D721Med (cell line): ENCODE results near the gene DHX16.

Experiments
- DNase-seq: peaks from one replicate; pipeline ENCODE4 v3.0.0; 2011; ENCODE audit warnings: low spot score; ENCODE audit not compliant: insufficient read length
- FAIRE-seq: peaks from 2 replicates; lab custom pipeline; 2011; peaks lifted over from hg19 to GRCh38; lab: Jason Lieb, UNC
- TF ChIP-seq, protein P1 (sequence below): IDR thresholded peaks from 2 replicates; pipeline ENCODE4 v1.5.1; 2012; ENCODE audit warnings: mild to moderate bottlenecking, control low read depth; ENCODE audit not compliant: insufficient read depth; ENCODE audit errors: missing control alignments

DHX16 gene

DNA sequence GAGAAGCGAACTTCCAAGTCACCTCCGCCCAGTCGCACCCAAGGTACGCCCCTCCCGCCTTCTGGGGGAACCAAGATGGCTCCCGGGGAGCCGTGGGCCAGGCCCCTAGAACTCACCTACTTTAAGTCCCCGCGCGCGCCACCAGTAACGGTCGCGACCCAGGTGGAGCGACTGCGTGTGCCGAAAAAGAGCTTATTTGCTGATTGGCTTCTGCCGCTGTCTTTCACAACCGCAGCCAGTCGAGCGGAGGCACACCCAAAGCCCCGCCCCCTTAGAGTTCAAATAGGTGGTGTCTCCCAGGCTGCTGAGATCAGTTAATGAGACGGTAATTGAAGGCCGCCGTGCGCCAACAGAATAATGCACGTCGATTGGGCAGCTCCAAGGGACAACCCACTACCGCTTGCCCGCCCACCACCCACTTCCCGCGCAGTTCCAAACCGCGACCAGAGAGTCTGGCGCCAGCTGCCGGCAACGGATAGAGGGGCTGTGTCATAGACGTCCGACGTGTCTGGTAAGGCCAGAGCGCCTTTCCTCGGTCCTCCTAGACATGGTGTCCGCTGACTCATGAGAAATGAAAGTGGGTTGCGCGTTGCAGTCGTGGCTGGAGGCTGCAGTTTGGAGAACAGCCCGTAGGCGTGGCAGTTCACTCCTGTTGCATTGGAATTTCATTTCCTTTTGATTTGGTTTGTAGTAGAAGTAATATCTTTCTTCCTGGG is 44.5 kb upstream of the DHX16 start, which contains the start of gene MDC1:
MDC1 (minus strand) TSS at position 153 of the 716 bp plus-strand sequence. CDS start 2,106 bp downstream, outside the sequence.
- TF ChIP-seq, protein P1, sequence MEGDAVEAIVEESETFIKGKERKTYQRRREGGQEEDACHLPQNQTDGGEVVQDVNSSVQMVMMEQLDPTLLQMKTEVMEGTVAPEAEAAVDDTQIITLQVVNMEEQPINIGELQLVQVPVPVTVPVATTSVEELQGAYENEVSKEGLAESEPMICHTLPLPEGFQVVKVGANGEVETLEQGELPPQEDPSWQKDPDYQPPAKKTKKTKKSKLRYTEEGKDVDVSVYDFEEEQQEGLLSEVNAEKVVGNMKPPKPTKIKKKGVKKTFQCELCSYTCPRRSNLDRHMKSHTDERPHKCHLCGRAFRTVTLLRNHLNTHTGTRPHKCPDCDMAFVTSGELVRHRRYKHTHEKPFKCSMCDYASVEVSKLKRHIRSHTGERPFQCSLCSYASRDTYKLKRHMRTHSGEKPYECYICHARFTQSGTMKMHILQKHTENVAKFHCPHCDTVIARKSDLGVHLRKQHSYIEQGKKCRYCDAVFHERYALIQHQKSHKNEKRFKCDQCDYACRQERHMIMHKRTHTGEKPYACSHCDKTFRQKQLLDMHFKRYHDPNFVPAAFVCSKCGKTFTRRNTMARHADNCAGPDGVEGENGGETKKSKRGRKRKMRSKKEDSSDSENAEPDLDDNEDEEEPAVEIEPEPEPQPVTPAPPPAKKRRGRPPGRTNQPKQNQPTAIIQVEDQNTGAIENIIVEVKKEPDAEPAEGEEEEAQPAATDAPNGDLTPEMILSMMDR, result no peak
- DNase-seq, result peak; percentile 80
- FAIRE-seq, result no peak

DNA sequence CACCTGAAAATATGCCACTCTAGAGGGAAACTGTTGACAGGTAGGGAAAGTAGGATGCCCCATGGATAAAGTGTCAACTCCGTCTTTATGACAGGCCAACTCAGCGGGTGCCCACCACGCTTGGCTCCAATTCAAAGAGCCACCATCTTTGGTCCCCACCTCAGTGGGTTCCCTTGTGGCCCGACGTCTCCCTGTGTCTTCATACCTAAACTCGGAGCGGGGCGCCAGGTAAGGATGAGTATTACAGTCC is 44.0 kb upstream of the DHX16 start:
- FAIRE-seq (no peak), DNase-seq (no peak)
- TF ChIP-seq, protein P1, result no peak

DNA sequence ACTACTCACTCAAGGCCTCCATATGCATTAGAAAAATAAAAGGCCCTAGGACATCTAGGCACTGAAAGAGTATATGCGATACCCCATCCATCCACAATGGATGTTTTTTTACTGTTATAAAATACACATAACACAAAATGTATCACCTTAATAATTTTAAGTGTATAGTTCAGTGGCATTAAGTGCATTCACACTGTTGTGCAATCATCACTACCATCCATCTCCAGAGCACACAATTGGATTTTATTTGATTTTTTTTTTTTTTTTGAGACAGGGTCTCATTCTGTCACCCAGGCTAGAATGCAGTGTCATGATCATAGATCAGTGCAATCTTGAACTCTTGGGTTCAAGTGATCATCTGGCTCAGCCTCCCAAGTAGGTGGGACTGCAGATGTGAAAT is 41.5 kb upstream of the DHX16 start:
- DNase-seq (no peak), FAIRE-seq (no peak)
- TF ChIP-seq, protein P1, result no peak

DNA sequence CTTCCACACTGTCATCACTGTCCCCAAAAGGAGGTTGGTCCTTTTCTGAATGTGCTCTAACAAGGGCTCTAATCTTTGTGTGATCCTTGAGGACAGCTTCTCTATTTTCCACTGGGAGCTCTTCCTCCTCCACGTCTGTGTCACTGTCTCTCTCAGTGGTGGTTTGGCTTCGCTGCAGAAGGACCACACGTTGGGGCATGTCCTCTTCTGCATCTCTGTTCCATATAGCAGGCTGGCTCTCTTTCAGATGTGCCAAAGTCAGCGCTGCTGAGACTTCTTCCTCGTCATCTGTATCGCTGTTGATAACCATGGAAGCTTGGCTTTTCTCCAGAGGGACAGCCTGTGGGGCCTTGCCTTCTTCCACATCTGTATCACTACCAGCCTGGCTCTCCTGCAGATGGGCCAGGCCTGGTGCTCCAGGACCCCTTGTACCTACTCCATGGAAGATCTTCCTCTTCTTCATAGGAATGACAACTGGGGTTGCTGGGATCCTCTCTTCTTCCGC is 39.7 kb upstream of the DHX16 start:
- TF ChIP-seq, protein P1, result no peak
- DNase-seq (no peak), FAIRE-seq (no peak)

DNA sequence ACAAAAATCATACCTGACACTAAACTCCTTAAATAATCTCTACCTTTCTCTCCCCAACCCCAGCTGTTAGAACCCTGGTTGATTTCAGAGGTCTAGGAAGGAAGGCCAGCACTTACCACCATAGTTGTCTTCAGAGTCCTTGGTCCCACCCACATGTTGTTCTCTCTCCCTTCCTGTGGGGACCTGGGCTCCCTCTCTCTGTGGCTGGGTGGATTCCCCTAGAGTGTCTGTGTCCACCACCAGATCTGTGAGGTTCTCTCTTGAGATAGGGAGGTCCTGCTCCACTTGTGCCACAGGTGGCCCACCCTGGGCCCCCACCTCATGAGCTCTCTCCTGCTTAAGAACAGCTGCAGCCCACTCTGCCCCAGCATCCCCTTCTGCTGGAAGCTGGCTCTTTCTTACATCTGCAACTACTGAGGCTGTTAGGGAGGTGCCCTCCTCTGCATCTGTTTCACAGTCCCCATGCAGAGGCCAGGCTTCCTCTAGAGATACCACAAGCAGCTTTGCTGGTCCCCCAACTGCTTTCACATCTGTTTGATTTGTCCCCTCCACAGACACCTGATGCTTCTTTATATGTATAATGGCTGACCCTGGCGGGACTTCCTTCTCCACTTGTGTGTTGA is 39.1 kb upstream of the DHX16 start:
- FAIRE-seq (no peak), DNase-seq (no peak)
- TF ChIP-seq, protein P1, result no peak

DNA sequence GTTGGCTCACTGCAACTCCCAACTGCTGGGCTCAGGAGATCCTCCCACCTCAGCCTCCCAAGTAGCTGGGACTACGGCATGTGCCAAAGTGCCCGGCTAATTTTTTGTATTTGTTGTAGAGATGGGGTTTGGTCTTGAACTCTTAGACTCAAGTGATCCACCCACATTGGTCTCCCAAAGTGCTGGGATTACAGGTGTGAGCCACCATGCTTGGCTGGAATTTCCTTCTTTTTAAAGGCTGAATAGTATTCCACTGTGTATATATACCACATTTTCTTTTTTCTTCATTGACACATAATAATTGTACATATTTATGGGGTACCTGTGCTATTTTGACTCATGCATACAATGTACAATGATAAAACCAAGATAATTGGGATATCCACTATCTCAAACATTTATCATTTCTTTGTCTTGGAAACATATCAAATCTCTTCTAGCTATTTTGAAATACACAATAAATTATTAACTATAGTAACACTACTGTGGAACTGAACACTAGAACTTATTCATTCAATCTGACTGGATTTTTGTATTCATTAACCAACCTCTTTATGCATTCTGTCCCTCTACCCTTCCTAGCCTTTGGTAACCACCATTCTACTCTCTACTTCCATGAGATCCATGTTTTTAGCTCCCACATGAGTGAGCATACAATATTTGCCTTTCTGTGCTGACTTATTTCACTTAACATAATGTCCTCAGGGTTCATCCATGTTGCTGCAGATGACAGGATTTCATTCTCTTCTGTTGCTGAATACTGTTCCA is 36.5 kb upstream of the DHX16 start:
- TF ChIP-seq, protein P1, result no peak
- no peak for DNase-seq
- FAIRE-seq, result no peak
